ENCODE results near the gene MLPH. TPM values are rescaled to one million over a fixed set of nuclear protein-coding genes. Genes with fewer than 3 reads are reported as not detected.

Gene MLPH
- total and polyA plus RNA-seq, 3 experiments from 2014 or later = not detected

DNA sequence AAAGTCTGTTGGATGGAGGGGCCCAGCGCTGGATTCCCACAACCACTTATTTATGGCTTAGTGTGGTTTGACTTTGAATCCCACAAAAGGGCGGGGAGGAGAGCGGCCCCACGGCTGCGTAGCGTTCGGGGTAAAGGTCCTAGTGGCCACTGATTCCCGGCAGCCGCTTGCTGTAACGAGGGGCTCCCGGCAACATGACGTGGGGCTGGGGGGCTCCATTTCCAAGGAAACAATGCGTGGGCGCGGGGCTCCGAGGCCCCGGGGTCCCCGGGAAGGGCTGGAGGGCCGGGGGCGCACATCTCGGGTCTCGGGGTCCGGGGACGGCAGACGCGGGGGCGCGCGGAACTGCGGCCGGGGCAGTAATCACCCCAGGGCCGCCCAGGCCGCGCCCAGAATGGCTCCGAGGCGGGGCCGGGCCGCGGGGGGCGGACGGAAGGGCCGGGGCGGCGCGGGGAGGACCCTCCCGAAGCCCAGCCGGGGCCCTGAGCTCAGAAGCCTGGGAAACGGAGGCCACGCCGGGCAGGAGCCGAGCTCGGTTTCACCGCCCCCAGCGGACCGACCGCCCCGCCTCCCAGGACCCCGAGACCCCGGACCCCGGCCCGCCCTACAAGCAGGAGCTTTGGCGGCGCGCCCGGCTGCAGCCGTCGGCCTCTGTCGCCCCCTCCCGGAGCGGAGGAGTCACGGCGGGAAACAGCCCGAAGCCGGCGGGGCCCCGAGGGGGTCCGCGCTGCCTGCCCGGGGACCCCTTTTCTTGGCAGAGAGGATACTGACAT, 11.9 kb upstream of the MLPH start:
- no peaks in the 10 kb centered on the region for H3K36me3 Mint-ChIP-seq
- H3K4me1 Mint-ChIP-seq = peaks cover 4 to 11% (median 5%) of the 10 kb centered on the region in 3 donors
- H3K27me3 ChIP-seq (ENCODE audit: insufficient read depth, low read length, poor library complexity, severe bottlenecking) = peaks cover 10% of the 10 kb centered on the region
- ChIA-PET CTCF (interaction anchor here (0.6 to 7.1 kb wide), 30 partner anchors 10 to 389 kb away, joined by 3 to 191 read pairs (median 4); partner anchors contain the start of genes COL6A3 and COPS8), POLR2A (interaction anchor here (0.9 kb wide), 1 partner anchor 53 kb away, joined by 6 read pairs; no protein-coding TSS in a partner anchor)
- peak overlapping the region; percentile 82 to 95 (median 87) for H3K4me3 Mint-ChIP-seq
- no peak overlapping the region for H3K27ac ChIP-seq (ENCODE audit: low read depth, low read length)
- peaks cover 11% of the 10 kb centered on the region for H3K4me1 ChIP-seq (ENCODE audit: insufficient read depth, low read length)
- H3K9me3 ChIP-seq (ENCODE audit: low read length) = no peaks in the 10 kb centered on the region
- peak overlapping the region; percentile 56 for H3K4me3 ChIP-seq (ENCODE audit: low read length)
- peak overlapping the region in 6 of 8 donors; percentile 52 to 91 (median 78) for H3K27ac Mint-ChIP-seq
- DNase-seq = peak; percentile 61 to 78 (median 67)
- H3K9me3 Mint-ChIP-seq = no peaks in the 10 kb centered on the region
- H3K27me3 Mint-ChIP-seq = peaks cover 7 to 26% of the 10 kb centered on the region in 2 donors
- H3K36me3 ChIP-seq (ENCODE audit: insufficient read depth, low read length) = no peaks in the 10 kb centered on the region

DNA sequence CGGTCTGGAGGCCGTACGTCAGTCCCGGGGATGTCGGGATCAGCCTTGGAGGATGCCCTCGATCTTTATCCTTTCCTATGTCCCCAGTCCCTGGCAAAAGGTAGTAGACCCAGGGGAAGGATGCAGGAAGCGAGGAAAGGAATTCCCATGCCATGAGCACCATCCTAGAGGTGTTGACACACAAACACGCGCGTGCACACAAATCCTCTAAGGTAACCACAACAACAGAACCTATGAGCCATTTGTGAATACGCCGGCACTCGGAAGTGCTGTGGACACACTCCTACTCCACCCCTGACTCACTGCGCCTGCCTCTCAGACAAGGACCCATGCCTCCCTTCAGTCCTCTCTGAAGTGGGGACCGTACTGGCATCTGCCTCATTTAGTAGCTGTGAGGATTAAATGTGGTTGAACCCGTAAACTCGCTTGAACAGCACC, 11.3 kb upstream of the MLPH start:
- DNase-seq = no peak

DNA sequence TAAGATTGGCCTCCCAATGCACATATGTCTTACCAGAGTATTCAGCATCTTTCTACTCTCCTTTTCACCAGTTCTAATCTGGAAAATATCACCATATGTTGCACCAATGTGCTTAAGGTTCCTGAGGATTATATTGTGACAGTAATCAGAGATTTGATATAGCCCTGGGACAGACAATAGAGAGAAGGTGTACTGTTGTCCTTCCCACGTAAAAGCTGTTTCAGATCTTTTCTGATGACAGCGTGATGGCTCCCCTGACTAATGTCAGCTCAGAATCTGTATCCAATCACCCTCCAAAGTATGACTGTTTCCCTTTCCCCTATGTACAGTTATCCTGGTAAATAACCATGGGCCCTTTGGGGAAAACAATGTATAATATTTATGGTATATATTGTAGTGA, 9.0 kb upstream of the MLPH start:
- Histone ChIP-seq H3K36me3 (ENCODE audit: insufficient read depth, low read length) (no peaks in the 10 kb centered on the region), H3K27me3 (ENCODE audit: insufficient read depth, low read length, poor library complexity, severe bottlenecking) (peaks cover 10% of the 10 kb centered on the region), H3K9me3 (ENCODE audit: low read length) (no peaks in the 10 kb centered on the region), H3K4me3 (ENCODE audit: low read length) (no peak overlapping the region), H3K4me1 (ENCODE audit: insufficient read depth, low read length) (peaks cover 11% of the 10 kb centered on the region), H3K27ac (ENCODE audit: low read depth, low read length) (no peak overlapping the region)
- DNase-seq = no peak
- Mint-ChIP-seq H3K27me3 (peaks cover 22 to 43% of the 10 kb centered on the region in 2 donors), H3K4me1 (peaks cover 4 to 11% (median 5%) of the 10 kb centered on the region in 3 donors), H3K36me3 (no peaks in the 10 kb centered on the region), H3K9me3 (no peaks in the 10 kb centered on the region), H3K4me3 (peak overlapping the region in 1 of 7 donors; percentile 76), H3K27ac (no peak overlapping the region)
- ChIA-PET CTCF (interaction anchor here (7.1 kb wide), 1 partner anchor 58 kb away, joined by 191 read pairs; no protein-coding TSS in a partner anchor), POLR2A (no interaction called here)

More for the DNA sequence above, 11.3 kb upstream of the MLPH start:
- Mint-ChIP-seq H3K9me3 (no peaks in the 10 kb centered on the region), H3K27me3 (peaks cover 9 to 26% of the 10 kb centered on the region in 2 donors), H3K4me1 (peaks cover 4 to 11% (median 5%) of the 10 kb centered on the region in 3 donors), H3K36me3 (no peaks in the 10 kb centered on the region), H3K27ac (peak overlapping the region in 6 of 8 donors; percentile 14 to 77 (median 49)), H3K4me3 (peak overlapping the region; percentile 53 to 89 (median 79))
- CTCF ChIA-PET = interaction anchor here (0.6 to 7.1 kb wide), 23 partner anchors 10 to 390 kb away, joined by 3 to 191 read pairs (median 5); partner anchors contain the start of genes COL6A3 and COPS8
- POLR2A ChIA-PET = interaction anchor here (0.9 kb wide), 1 partner anchor 54 kb away, joined by 6 read pairs; no protein-coding TSS in a partner anchor
- Histone ChIP-seq H3K36me3 (ENCODE audit: insufficient read depth, low read length) (no peaks in the 10 kb centered on the region), H3K4me1 (ENCODE audit: insufficient read depth, low read length) (peaks cover 11% of the 10 kb centered on the region), H3K27me3 (ENCODE audit: insufficient read depth, low read length, poor library complexity, severe bottlenecking) (peaks cover 10% of the 10 kb centered on the region), H3K27ac (ENCODE audit: low read depth, low read length) (no peak overlapping the region), H3K9me3 (ENCODE audit: low read length) (no peaks in the 10 kb centered on the region), H3K4me3 (ENCODE audit: low read length) (peak overlapping the region; percentile 56)

DNA sequence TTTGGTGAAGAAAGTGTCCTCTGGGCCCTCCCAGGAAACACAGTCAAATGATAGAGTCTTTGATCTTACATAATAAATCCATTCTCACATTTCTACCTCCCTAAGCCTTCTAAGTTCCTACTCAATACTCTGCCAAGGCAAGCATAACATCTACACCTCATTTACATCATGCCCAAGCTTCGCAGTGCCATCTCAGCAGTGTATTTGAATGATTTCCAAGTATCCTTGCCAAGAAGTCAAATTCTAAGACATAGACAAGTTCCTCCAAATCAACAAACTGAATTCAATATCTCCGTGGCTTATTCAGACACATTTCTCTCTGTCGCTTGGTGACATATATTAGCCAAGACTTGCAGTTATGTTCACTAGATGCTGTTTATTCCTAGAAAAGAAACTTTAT, 8.1 kb upstream of the MLPH start:
- no peak overlapping the region for H3K4me3 Mint-ChIP-seq
- Histone ChIP-seq H3K27ac (ENCODE audit: low read depth, low read length) (no peak overlapping the region), H3K4me3 (ENCODE audit: low read length) (no peak overlapping the region), H3K27me3 (ENCODE audit: insufficient read depth, low read length, poor library complexity, severe bottlenecking) (peaks cover 10% of the 10 kb centered on the region), H3K4me1 (ENCODE audit: insufficient read depth, low read length) (peaks cover 11% of the 10 kb centered on the region), H3K36me3 (ENCODE audit: insufficient read depth, low read length) (no peaks in the 10 kb centered on the region), H3K9me3 (ENCODE audit: low read length) (no peaks in the 10 kb centered on the region)
- no peak for DNase-seq
- ChIA-PET POLR2A (no interaction called here), CTCF (interaction anchor here (7.1 kb wide), 1 partner anchor 59 kb away, joined by 191 read pairs; no protein-coding TSS in a partner anchor)
- no peaks in the 10 kb centered on the region for H3K36me3 Mint-ChIP-seq
- peaks cover 4 to 11% (median 5%) of the 10 kb centered on the region in 3 donors for H3K4me1 Mint-ChIP-seq
- peaks cover 22 to 43% of the 10 kb centered on the region in 2 donors for H3K27me3 Mint-ChIP-seq
- no peaks in the 10 kb centered on the region for H3K9me3 Mint-ChIP-seq
- H3K27ac Mint-ChIP-seq = no peak overlapping the region

DNA sequence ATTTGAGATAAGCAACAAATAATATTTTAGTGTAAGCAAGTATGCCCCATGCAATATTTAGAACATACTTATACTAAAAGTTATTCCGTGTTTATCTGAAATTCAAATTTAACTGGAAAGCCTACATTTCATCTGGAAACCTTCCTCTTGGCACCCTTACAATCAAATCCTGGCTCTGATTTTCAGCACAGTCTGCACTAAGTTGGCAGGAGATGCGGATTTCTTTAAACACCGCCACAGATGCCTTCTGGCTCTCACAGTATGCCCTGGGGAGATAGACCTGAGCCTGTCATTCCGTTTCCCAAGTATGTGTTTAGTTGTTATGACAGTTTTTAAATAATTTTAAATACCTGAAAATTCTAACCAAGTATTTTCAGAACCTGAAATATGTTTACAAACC, 7.3 kb upstream of the MLPH start:
- Mint-ChIP-seq H3K4me1 (peaks cover 4 to 8% (median 5%) of the 10 kb centered on the region in 3 donors), H3K27ac (no peak overlapping the region)
- CTCF ChIA-PET = interaction anchor here (7.1 kb wide), 1 partner anchor 60 kb away, joined by 191 read pairs; no protein-coding TSS in a partner anchor

DNA sequence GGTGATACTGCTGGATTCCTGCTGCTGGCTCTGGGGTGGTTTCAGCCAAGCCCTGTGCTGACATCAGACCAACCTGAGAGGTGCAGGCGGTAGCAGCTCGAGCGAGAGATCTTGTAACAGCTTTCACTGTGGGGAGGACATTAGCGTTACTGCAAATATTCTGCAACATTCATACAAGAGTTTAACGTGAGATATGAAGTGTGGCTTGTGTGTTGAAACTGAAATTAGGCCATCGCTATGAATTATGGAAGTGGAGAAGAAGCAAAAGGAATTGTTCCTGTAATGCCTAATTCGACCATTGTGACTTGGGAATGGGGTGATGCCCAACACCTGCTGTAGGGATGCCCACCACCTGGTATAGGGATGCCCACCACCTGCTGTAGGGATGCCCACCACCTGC, 6.5 kb upstream of the MLPH start:
- DNase-seq = no peak

More for the DNA sequence above, 7.3 kb upstream of the MLPH start:
- no peak for DNase-seq
- H3K4me1 ChIP-seq (ENCODE audit: insufficient read depth, low read length) = peaks cover 7% of the 10 kb centered on the region
- Mint-ChIP-seq H3K36me3 (no peaks in the 10 kb centered on the region), H3K9me3 (no peaks in the 10 kb centered on the region), H3K4me3 (no peak overlapping the region), H3K27me3 (peaks cover 22 to 49% of the 10 kb centered on the region in 2 donors)
- H3K27ac ChIP-seq (ENCODE audit: low read depth, low read length) = no peak overlapping the region
- H3K4me3 ChIP-seq (ENCODE audit: low read length) = no peak overlapping the region
- H3K9me3 ChIP-seq (ENCODE audit: low read length) = no peaks in the 10 kb centered on the region
- H3K36me3 ChIP-seq (ENCODE audit: insufficient read depth, low read length) = no peaks in the 10 kb centered on the region
- POLR2A ChIA-PET = no interaction called here
- H3K27me3 ChIP-seq (ENCODE audit: insufficient read depth, low read length, poor library complexity, severe bottlenecking) = peaks cover 10% of the 10 kb centered on the region

DNA sequence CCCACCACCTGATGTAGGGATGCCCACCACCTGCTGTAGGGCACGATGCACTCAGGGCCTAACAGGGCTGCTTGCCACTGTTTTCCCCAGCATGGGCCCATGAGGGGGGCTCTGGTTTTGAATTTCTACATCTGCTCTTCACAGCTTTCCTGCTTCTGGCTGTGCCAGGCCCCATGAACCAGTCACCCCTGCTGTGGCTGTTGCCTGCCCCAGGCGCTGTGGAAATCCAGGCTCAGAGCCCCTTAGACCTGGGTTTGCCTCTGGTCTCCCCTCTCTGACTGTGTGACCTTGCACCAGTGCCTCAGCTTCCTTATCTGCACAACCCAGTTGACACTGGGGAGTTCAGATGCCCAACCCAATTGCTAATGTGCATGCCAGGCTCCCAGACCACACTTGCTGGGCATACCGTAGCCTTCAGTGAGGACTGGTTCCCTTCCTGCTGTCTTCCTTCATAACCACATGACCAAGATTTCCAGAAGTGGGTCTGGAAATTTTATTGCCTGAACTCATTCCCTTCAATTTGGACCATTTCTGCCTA, 6.0 kb upstream of the MLPH start:
- H3K9me3 ChIP-seq (ENCODE audit: low read length) = no peaks in the 10 kb centered on the region
- H3K36me3 Mint-ChIP-seq = no peaks in the 10 kb centered on the region
- CTCF ChIA-PET = interaction anchor here (1.3 to 1.7 kb wide), 2 partner anchors 9 to 62 kb away, joined by 3 to 4 read pairs; no protein-coding TSS in a partner anchor
- no peaks in the 10 kb centered on the region for H3K9me3 Mint-ChIP-seq
- no peak for DNase-seq
- peaks cover 11% of the 10 kb centered on the region for H3K27me3 ChIP-seq (ENCODE audit: insufficient read depth, low read length, poor library complexity, severe bottlenecking)
- H3K36me3 ChIP-seq (ENCODE audit: insufficient read depth, low read length) = no peaks in the 10 kb centered on the region
- no peaks in the 10 kb centered on the region for H3K4me1 ChIP-seq (ENCODE audit: insufficient read depth, low read length)
- H3K27ac Mint-ChIP-seq = no peak overlapping the region
- POLR2A ChIA-PET = no interaction called here
- peaks cover 2% of the 10 kb centered on the region in 3 donors for H3K4me1 Mint-ChIP-seq
- H3K4me3 Mint-ChIP-seq = no peak overlapping the region
- H3K4me3 ChIP-seq (ENCODE audit: low read length) = no peak overlapping the region
- peaks cover 26 to 58% of the 10 kb centered on the region in 2 donors for H3K27me3 Mint-ChIP-seq
- H3K27ac ChIP-seq (ENCODE audit: low read depth, low read length) = no peak overlapping the region

More for the DNA sequence above, 6.5 kb upstream of the MLPH start:
- no peaks in the 10 kb centered on the region for H3K9me3 Mint-ChIP-seq
- ChIA-PET POLR2A (no interaction called here), CTCF (interaction anchor here (0.7 kb wide), 1 partner anchor 59 kb away, joined by 3 read pairs; no protein-coding TSS in a partner anchor)
- peaks cover 4 to 6% (median 5%) of the 10 kb centered on the region in 3 donors for H3K4me1 Mint-ChIP-seq
- H3K27ac Mint-ChIP-seq = no peak overlapping the region
- no peak overlapping the region for H3K27ac ChIP-seq (ENCODE audit: low read depth, low read length)
- no peaks in the 10 kb centered on the region for H3K36me3 Mint-ChIP-seq
- H3K4me3 Mint-ChIP-seq = no peak overlapping the region
- peaks cover 14% of the 10 kb centered on the region for H3K27me3 ChIP-seq (ENCODE audit: insufficient read depth, low read length, poor library complexity, severe bottlenecking)
- H3K27me3 Mint-ChIP-seq = peaks cover 25 to 56% of the 10 kb centered on the region in 2 donors
- H3K4me3 ChIP-seq (ENCODE audit: low read length) = no peak overlapping the region
- H3K36me3 ChIP-seq (ENCODE audit: insufficient read depth, low read length) = no peaks in the 10 kb centered on the region
- no peaks in the 10 kb centered on the region for H3K9me3 ChIP-seq (ENCODE audit: low read length)
- peaks cover 4% of the 10 kb centered on the region for H3K4me1 ChIP-seq (ENCODE audit: insufficient read depth, low read length)

Measured in CD8-positive, alpha-beta memory T cell (primary cell).